KMS-11 (cell line): Measurements from ENCODE around the gene ASB4.

ENCODE experiments used
- H2AFZ ChIP-seq: fragments of 200-600 bp; sonication (generic); 2 replicates; pipeline ENCODE4 v1.6.1; 2016; ENCODE audit warnings: antibody characterized with exemption, mixed run types, low read depth
- H3K27ac ChIP-seq: fragments of 200-600 bp; sonication (generic); 2 replicates; pipeline ENCODE4 v1.6.1; 2016; ENCODE audit warnings: mild to moderate bottlenecking, mixed run types
- H3K27me3 ChIP-seq: fragments of 200-600 bp; sonication (generic); 2 replicates; pipeline ENCODE4 v1.6.1; 2017; ENCODE audit warnings: mild to moderate bottlenecking, low read depth, mixed run types, moderate library complexity; ENCODE audit not compliant: insufficient read depth
- H3K36me3 ChIP-seq: fragments of 200-600 bp; sonication (generic); 2 replicates; pipeline ENCODE4 v1.6.1; 2017; ENCODE audit warnings: mild to moderate bottlenecking, mixed run types; ENCODE audit not compliant: insufficient read depth
- H3K4me1 ChIP-seq: fragments of 200-600 bp; sonication (generic); 2 replicates; pipeline ENCODE4 v1.6.1; 2016; ENCODE audit warnings: mild to moderate bottlenecking, low read depth, mixed run types; ENCODE audit not compliant: poor library complexity, severe bottlenecking
- H3K4me2 ChIP-seq: fragments of 200-600 bp; sonication (generic); 2 replicates; pipeline ENCODE4 v1.7.0; 2016; ENCODE audit warnings: mild to moderate bottlenecking, mixed run types
- H3K4me3 ChIP-seq: fragments of 200-600 bp; sonication (generic); IDR thresholded peaks from 2 replicates; pipeline ENCODE4 v1.6.1; 2017; ENCODE audit warnings: low read depth, low read length, mixed read lengths; ENCODE audit not compliant: insufficient read depth
- H3K79me2 ChIP-seq: fragments of 200-600 bp; sonication (generic); 2 replicates; pipeline ENCODE4 v1.6.1; 2016; ENCODE audit warnings: low read depth, mixed run types; ENCODE audit not compliant: insufficient read depth
- H3K9ac ChIP-seq: fragments of 200-600 bp; sonication (generic); 2 replicates; pipeline ENCODE4 v1.6.1; 2016; ENCODE audit warnings: mild to moderate bottlenecking, mixed run types
- H4K20me1 ChIP-seq: fragments of 200-600 bp; sonication (generic); 2 replicates; pipeline ENCODE4 v1.6.1; 2016; ENCODE audit warnings: mild to moderate bottlenecking, mixed run types; ENCODE audit not compliant: insufficient read depth
- CTCF ChIP-seq: fragments of 200-600 bp; sonication (generic); conservative IDR thresholded peaks from 2 replicates; pipeline ENCODE4 v1.6.1; 2017; ENCODE audit warnings: low read depth, mild to moderate bottlenecking, antibody characterized with exemption, low read length, moderate library complexity, mixed read lengths

The ASB4 gene

GRCh38 chr7:95582578-95583293, 97.0 kb downstream of the ASB4 start:
- no peaks in the 10 kb centered on the region for H3K36me3 ChIP-seq
- no peak overlapping the region for H3K9ac ChIP-seq
- no peak overlapping the region for H3K4me2 ChIP-seq
- no peaks in the 10 kb centered on the region for H3K79me2 ChIP-seq
- peaks cover 20% of the 10 kb centered on the region for H3K4me1 ChIP-seq
- no peaks in the 10 kb centered on the region for H3K27me3 ChIP-seq
- H2AFZ ChIP-seq = no peak overlapping the region
- no peak overlapping the region for H3K27ac ChIP-seq
- H3K4me3 ChIP-seq = no peak overlapping the region
- no peak for TF ChIP-seq CTCF
- no peaks in the 10 kb centered on the region for H4K20me1 ChIP-seq

DNA sequence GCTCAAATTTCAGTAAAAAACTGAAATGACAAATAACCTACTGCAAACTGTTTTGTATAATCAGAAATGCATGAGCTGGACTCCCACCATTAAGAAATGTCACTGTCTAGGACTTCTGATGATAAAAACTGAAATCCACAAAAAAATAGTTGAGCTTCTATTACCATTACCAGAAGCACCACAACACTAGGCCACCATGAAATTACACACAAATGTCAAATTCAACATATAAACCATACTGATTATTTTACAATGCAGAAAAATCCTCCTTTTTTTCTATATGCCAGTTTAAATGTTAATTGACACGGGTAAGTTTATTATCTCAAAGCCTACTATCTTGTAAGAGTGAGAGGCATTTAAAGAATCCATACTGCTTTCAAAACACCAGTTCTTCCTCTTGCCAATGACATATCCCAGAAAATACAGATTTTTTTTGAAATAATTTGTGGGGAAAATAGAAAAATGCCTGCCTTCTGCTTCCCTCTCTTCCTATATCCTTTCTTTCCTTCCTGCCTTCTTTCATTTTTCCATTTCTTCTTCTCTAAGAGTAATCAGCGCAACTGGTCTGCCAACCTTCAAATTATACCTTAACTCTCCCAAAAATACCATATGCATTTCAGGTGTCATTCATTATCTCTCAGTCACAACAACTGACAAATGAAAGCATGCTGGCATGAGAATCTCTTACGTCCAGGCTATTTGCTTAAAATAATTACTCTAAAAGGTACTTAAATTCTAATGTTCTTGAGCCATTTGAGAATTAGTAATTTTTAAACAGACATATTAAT, 98.3 kb downstream of the ASB4 start:
- no peaks in the 10 kb centered on the region for H3K36me3 ChIP-seq
- H3K9ac ChIP-seq = no peak overlapping the region
- TF ChIP-seq CTCF = no peak
- H3K79me2 ChIP-seq = no peaks in the 10 kb centered on the region
- no peak overlapping the region for H3K4me3 ChIP-seq
- H3K4me1 ChIP-seq = peaks cover 7% of the 10 kb centered on the region
- no peak overlapping the region for H3K27ac ChIP-seq
- no peaks in the 10 kb centered on the region for H3K27me3 ChIP-seq
- H3K4me2 ChIP-seq = no peak overlapping the region
- no peaks in the 10 kb centered on the region for H4K20me1 ChIP-seq
- H2AFZ ChIP-seq = no peak overlapping the region

DNA sequence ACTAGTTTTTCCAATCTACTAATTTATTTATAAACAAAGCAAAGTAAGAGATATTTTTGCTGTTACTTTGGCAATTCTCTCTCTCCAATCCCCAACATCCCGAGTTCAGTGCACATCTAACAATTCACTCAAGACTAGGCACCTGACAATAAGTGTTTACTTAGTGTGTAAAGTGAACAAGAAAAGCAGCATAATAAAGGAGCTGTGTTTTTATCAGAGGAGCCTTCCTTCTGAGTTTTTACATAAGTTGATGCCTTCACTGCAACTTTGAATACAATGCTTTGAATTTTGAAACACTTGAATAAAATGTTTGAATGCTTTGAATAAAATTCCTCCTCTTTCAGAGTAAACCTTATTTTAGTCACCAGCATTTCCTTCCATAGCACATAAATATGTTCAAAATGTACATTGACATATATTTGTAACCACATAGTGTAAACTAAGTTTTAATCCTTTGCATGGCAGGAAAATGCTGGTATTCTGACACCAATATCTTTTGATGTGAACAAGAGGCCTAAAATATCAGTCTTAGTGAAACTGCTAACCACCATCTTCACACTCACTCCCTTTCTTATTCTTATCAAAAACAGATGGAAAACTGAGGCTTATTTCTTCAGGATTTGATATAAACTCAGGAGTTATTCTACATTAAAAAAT, 99.2 kb downstream of the ASB4 start:
- no peaks in the 10 kb centered on the region for H3K27me3 ChIP-seq
- no peaks in the 10 kb centered on the region for H3K4me1 ChIP-seq
- no peaks in the 10 kb centered on the region for H4K20me1 ChIP-seq
- H3K27ac ChIP-seq = no peak overlapping the region
- no peak for TF ChIP-seq CTCF
- no peak overlapping the region for H3K9ac ChIP-seq
- H2AFZ ChIP-seq = no peak overlapping the region
- H3K79me2 ChIP-seq = no peaks in the 10 kb centered on the region
- H3K4me3 ChIP-seq = no peak overlapping the region
- H3K36me3 ChIP-seq = no peaks in the 10 kb centered on the region
- no peak overlapping the region for H3K4me2 ChIP-seq

DNA sequence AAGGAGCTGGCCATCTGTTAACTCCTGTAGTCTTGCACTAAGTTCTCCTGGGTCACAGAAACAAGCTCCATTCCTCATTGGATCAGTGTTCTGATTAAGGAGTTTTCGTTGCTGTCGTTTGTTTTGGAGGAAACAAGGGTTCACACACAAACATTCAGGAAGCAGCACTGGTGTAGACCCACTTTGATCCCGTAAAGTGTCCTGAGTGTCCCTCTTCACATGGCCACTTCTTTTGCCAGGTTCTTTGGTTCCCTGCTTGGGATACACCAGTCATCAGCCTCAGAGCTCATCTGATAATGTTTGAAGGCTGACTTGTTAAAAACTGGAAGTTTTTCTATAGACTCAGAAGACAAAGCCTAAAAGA, 99.7 kb downstream of the ASB4 start:
- no peaks in the 10 kb centered on the region for H3K79me2 ChIP-seq
- no peaks in the 10 kb centered on the region for H3K27me3 ChIP-seq
- no peaks in the 10 kb centered on the region for H3K4me1 ChIP-seq
- H2AFZ ChIP-seq = no peak overlapping the region
- no peak overlapping the region for H3K9ac ChIP-seq
- H3K27ac ChIP-seq = no peak overlapping the region
- H3K36me3 ChIP-seq = no peaks in the 10 kb centered on the region
- H4K20me1 ChIP-seq = no peaks in the 10 kb centered on the region
- H3K4me3 ChIP-seq = no peak overlapping the region
- no peak overlapping the region for H3K4me2 ChIP-seq
- TF ChIP-seq CTCF = no peak
